KG1 (cell line): ENCODE data around the gene KCNG2.

Source experiments
- DNase-seq: peaks from one replicate; lab custom pipeline; 2025; lab: John Stamatoyannopoulos, UW

KCNG2 gene

DNA sequence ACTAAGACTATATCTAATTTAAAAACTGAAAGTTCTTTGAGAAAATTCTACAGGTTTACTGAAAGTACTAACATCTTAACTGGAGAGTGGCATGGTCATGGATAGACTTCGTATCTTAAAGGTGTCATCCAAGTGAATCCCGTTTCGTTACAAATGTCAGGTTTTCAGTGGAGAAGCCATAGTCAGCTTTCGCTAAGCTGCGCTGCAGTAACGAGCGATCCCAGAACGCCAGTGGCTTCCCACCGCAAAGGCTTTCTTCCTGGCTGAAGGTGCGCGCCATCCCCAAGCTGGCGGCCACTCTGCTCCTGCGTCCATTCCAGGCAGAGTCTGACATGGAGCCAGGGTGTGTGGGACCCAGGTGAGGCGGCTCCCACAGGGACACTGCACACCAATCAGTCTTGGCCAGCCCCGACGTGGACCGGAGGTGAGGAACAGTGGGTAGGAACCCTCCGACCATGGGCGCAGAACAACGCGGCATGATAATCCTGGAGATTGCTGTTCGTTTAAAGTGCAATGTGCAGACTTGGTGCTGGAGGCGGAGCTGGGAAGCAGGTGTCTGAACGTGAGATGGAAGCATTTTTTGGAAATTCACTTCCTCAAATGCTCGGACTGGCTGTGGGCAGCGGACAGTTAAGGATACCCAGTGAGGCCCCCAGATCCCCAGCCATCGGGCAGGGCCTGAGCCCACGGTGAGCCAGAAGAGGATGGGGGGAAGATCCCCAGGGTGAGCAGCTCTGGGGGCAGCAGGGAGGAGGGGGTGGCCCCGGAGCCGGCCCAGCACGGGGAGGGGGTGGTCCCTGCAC, 27.8 kb upstream of the KCNG2 start:
- DNase-seq = no peak

DNA sequence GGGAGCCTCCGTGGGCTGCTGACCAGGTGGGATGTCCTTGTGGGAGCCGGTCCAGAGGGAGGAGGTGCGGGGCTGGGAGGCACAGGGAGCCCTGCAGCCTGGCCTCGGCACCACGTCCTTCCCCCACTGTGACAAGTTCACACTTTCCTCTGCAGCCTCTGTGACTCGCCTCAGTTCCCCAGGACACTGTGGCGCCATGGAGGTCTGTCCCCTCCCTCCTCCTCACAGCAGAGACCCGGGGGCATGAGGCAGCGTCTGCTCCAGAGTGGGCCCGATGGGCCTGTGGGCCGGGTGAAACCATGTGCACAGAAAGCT, 27.3 kb upstream of the KCNG2 start:
- no peak for DNase-seq

DNA sequence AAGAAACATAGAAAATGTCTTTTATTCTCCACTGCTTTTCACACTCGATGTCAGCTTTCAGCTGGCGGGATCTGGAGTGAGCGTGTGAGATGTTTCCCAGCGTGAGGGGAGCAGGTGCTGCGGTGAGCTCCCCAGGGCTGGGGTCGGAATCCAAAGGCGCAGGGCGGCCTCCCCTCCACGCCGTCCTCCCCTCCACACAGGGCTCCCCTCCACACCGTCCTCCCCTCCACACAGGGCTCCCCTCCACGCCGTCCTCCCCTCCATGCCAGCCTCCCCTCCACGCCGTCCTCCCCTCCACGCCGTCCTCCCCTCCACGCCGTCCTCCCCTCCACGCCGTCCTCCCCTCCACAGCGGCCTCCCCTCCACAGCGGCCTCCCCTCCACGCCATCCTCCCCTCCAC, 26.9 kb upstream of the KCNG2 start:
- DNase-seq = no peak

DNA sequence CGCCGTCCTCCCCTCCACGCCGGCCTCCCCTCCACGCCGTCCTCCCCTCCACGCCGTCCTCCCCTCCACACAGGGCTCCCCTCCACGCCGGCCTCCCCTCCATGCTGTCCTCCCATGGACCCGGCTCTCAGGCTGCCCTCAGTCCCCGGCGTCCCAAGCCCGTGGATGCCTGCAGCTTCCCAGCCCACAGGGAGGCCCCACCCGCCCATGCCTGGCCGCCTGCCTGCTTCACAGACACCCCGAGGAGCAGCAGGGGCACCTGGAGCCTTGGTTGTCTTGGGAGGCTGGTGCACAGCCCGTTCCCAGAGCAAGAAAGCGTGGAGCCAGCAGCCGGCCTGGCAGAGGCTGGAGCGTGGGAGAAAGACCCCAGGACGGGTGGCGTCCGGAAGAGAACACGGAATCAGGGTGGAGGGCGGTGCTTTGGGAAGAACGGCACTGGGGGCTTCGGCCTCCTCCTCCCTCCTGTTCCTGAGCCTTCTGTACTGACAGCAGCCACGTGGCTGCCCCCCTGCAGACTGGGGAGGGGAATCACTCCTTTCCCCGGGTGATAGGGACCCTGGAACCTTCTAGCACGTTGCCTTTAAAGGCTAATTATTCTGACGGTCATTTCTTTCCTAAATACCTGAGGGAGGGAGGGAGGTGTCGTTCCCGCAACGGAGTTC, 26.2 kb upstream of the KCNG2 start:
- no peak for DNase-seq

DNA sequence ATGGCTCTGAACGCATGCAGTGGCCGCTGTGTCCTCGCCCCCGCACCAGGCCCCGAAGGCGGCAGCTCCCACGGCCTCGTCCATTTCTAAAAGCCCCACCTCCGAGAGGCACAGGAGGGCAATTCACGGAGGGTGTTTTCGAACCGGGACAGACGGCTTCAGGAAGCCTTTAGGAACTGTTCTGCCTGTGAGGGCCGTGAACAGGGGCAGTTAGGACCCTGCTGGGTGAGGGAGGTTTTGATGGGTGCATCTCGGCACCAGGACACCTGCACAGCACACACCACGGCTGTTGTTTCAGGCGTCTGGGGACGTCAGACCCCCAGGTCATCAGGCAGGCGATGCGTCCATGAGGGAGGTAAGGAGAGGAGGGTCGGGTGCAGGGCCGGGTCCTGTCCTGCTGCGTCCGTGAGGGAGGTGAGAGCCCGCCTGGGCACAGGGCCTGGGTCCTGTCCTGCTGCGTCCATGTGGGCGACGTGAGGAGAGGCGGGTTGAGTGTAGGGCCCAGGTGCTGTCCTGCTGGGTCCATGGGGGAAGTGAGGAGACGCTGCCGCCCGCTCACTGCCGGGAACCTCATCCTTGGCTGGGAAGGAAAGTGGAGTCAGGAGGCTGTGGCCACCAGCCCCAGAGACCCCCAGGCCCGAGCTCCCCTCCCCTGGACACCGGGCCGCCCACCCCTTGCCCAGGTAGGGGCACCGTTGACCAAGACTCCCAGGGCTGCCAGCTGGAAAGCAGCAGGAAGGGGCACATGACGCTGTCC, 25.5 kb upstream of the KCNG2 start:
- no peak for DNase-seq

DNA sequence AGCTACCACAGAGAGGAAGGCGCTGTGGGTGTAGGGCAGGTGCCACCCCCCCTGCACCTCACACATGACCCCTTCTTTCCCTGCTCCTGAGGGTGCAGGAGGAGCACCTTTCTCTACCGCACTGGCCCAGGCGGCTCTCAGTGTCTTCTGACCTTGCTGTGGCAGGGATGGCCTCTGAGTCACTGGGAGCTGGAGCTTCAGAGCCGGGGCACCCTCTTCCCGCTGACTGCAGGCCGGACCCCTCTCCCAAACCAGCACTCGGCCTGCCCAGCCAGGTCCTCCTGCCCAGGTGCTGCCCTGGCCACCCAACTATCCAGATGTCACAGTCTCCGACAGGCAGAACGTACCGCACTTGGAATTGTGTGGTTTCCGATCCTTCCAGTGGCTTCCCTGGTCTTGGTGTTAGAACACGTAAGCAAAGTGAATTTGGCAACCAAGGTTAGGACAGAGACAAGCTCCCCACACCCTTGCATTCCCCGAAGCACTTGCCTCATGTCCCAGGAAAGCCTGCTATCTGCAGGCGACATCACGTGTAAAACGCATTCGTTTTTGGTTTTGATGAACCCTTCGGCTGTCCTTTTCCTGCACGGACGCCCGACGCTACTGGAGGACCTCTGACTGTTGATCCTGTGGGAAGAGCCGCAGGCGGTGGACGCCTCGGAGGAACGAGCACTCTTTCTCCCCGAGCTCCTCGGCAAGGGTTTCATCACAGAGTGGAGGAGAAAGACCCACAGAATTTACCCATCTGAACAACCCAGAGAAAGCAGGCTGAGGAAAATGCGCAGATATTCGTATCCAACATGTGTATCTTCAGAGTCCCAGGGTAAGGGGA, 24.7 kb upstream of the KCNG2 start:
- DNase-seq = no peak

DNA sequence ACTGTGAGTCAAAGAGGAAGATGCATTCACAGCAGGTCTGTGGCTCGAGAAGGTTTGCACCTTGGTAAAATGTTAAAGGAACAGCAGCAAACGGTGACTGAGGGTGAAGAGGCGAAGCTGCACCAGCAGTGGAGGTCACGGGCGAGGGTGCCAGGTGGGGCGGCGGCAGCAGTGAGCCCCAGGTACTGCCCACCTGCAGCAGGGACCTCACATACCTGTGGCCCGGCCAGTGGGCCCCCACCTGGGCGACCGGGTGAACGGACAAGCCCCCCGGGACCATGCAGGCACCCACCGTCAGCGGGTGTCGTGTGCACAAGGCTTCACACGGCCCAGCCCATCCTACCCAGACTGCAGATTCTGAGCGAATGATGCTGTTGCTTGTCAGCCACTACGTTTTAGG, 23.6 kb upstream of the KCNG2 start:
- DNase-seq = no peak

DNA sequence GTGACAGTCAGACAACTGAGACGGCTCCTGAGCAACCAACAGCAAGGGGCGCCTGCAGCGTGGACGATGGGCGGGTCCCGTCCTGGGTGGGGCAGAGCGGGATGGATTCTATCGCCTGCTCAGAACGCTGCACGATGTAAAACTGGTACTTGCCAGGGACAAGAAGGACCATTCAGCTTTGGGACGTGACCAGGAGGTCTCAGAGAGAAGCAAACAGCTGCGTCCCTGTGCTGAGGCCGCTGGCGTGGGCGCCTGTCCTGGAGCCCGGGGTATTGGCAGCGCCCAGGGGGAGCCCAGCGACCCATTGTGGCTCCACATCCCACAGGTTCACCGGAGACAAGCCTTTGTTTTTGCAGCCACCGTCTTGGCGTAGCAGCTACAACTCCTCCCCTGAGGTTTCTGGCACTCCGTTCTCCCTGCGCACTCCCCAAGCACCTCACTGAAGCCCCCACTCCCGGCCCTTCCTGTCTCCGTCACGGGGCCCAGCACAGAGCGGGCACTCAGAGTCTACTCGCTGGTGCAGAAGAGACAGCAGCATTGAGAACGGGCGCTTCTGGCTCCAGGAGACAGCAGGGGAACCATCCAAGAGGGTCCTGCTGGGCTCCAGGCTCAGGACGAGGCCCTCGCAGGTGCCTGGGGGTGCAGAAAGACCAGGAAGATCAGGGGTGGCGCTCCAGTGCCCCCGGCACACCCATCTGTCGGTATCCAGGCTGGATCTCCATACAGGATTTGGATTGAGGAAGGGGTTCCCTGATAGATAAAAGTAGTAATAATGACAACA, 22.1 kb upstream of the KCNG2 start:
- DNase-seq = no peak

DNA sequence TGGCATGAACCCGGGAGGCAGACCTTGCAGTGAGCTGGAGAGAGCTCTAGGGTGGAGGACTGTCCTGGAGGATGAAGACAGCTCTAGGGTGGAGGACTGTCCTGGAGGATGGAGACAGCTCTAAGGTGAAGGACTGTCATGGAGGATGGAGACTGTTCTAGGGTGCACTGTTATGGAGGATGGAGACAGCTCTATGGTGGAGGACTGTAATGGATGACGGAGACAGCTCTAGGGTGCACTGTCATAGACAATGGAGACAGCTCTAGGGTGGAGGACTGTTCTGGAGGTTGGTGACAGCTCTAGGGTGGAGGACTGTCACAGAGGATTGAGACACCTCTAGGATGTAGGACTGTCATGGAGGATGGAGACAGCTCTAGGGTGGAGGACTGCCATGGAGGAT, 21.1 kb upstream of the KCNG2 start:
- no peak for DNase-seq

DNA sequence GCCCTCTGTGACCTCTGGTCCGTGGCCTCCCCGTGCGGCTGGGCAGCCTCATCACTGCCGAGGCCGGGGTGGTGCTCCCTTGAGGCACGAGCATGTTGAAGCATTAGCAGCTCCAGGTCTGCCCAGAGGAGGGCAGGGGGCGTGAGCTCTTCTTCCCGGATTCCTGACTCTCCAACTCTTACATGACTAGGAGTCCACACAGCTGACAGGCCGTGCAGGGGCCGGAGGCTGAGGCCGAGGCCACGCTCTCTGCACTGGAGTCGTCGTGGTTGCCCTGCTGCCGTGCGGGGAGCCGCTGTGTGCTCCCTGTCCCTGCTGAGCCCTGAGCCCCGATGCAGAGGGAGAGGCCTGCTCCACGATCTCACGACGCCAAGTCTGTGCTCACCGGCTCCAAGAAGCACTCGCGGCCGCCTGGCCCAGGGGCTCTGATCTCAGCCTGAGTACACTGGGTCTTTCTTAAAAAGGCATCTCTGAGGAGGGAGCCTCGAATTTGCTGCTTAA, 19.4 kb upstream of the KCNG2 start:
- DNase-seq = no peak

DNA sequence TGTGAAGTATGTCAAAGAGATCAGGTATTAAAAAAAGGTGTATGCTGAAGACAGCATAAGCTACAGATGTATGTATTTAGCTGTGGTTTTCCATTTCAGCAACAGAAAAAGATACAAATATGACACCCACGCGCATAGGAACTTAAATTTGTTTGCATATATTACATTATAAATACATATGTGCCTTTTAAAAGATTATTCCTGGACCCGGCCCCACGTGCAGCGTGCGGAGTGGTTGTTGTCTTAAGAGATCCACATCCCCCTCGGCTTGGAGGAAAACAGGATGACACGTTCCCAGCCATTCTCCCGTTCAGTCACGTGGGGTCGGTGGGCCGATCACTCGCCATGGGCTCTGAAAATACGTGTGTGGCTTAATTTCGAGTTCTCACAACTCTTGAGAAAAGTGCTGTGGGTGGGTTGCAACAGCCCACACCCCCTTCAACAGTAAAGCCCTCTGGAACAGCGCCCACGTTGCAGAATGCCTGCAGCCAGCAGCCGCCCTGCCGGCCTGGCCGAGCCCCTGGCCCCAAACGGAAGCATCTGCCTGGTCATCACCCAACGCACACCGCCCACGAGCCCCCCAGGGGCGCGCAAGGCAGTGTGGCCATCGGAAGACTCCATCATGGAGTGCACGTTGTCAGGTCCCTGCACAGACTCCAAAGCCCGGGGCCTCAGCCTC, 18.6 kb upstream of the KCNG2 start:
- DNase-seq = no peak

DNA sequence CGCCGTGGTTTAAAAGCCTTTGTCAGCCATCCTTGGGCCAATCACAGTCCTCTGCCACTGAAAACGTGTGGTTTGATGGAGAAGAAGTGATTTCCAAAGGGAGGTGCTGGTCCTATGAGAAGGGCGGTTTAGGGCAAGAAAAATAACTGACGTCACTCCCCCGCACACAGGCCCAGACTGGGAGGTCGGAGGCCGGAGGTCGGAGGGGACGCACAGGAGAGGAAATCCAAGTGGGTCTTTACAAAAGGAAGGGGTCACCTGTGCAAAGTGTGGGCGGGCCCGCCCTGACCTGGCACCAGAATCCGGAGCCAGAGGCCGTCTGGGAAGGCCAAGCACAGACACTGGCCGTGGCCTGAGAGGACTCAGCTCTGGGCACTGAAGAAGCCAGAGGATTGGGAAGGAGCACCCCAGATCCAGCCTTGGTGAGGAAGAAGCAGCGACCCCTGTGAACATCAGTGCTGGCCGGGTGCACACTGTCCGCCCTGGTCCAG, 18.0 kb upstream of the KCNG2 start:
- DNase-seq = no peak

DNA sequence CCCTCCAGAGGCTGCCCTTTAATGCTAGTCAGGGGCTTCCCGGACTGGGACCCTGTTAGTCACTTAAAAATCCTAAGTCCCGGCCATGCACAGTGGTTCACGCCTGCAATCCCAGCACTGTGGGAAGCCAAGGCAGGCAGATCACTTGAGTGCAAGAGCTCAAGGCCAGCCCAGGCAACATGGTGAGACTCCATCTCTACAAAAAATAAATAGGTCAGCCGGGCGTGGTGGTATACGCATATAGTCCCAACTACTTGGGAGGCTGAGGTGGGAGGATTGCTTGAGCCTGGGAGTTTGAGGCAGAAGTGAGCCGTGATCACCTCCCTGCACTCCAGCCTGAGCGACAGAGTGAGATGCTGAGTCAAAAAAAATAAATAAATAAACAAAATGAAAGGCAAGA, 17.2 kb upstream of the KCNG2 start:
- DNase-seq = no peak

DNA sequence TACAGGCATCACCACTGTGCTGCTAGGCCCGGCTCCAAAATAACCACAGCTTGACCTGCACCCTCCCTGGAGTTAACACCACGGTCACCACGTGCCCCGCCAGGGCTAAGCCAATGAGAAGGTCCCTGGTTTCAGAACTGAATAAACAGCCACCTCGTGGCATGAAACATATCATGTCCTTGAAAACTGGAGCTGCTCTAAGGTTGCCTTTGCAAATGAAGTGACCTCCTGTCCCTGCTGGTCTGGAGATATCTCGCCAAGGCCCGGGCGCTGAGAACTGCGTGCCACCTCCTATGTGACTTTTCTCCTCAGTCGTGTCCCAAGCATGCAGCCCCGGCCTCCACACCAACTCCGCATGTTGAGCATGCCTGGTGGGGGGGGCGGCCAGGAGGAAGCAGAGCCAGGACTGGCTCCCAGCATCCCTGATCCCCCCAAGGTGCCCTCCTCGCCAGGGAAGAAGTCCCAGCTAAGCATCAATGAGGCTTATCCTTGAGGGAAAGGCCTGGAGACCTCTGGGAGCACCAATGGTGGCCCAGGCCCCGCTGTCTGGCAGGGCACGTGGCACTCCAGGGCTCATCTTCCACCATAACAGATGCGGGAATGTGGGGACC, 16.3 kb upstream of the KCNG2 start:
- DNase-seq = no peak

DNA sequence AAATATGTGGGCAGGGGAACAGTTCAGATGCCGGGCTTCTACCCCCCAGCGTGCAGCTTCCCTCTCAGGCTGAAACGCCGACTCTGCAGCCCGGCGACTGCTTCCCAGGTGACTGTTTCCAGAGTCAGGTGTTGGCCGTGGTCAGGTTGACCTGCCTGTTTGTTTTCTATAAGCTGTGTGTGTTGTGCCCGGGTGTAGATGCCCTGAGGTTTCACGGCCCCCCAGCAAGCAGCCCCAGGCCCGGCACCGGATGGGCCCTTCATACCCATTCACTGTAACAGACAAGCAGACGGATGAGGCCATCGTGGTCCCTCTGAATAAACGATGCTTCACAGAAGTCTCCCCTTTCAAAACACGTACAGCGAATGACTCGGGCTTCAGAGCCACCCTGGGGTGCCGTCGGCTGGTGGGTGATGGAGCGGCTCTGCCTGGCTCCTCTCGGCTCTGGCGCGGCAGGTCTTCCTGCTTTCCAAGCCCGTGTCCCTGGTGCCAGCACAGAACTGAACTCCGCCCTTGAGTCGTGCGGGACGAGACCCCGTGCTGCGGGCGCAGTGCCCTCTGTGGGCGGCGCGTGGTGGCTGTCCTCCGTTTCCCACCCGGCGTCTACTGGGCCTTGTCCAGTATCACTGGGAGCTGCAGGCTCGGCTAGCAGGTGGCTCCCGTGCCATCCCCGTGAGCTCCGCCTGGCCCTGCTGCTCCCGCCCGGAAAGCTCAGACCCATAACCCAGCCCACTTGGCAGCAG, 15.0 kb upstream of the KCNG2 start:
- DNase-seq = no peak

DNA sequence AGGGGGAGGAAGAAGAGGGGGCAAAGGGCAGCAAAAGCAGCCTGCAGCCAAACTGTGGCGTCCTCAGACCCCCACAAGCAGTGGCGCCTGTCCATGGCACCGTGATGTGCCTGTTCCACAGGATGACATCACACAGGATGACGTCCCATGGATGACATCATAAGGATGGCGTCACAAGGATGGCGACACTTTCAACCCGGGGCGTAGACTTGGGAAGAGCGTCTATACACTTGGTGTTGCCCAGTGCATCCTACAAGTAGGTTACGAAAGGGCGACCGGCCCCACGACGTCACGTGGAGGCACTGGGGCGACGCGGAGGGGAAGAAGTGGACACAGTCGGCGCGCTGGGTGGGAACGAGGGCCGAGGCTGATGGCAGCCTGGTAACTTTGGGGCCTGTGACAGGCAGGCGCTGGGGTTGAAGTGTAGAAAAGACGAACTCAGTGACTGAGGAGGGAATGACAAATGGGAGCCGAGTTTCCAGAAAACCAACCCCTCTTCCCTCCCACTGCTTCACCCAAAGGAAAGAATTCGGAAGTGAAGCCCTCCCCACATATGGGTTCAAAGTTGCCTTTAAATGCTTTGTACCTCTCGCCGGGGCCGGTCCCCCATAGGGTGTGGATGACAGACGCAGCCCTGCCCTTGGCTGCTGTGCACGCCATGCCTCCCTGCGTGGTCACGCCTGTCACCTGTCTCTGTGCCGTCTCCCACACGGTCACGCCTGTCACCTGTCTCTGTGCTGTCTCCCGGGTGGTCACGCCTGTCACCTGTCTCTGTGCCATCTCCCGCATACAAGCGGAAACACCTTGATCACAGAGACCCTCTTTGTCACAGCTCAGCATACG, 13.4 kb upstream of the KCNG2 start:
- DNase-seq = no peak

DNA sequence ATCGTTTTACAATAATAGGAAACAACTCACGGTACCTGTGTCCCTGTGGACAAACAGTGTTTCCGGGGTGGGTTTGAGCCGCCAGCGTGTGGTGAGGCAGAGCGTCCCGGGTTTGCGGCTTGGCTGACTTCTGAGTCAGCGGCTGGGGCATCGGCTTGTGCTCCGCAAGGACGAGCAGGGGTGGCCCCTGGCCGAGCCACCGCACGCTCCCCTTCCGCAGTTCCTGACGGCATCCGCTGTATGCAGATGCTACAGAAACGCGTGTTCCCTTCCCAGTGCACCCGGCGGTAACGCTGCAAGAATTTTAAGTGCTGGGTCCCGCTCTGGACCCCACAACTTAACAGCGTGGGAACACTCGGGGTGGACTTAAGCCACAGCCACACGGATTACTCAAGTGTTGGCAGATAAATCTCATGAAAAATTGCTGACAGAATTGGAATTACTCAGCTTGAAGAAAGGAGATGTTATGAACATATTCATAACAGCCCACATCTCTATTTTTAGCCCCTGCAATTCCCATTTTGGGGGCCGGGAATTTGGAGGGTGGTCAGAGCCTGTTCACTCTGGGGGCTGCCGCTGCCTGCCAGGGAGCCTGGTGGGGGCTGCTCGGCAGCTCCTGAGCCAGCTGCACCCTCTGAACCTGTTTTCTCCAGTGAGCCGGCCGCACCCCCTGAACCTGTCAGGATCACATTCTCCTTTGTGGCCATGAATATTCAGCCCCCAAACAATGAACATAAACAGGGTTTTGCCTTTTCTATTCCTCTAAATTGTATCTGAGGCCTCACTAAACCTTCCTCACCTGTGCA, 12.6 kb upstream of the KCNG2 start:
- DNase-seq = no peak

DNA sequence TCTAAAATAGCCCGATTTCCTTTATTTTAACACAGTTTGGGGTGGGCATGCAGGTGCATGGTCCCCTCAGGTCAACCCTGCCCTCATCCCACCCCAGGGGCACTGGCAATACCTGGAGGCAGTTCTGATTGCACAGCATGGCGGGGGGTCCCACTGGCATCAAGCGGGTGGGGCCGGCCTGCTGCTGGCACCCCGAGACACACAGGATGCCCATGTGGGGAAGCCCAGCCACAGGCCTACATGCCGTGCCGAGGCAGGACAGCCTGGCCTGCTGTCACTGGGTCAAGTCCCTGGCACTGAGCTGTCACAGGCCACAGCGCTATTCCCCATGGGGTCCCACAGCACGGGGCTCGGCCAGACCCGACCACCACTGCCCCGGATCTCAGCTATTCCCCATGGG, 11.9 kb upstream of the KCNG2 start:
- DNase-seq = no peak
